WTC11 (cell line): ENCODE results near the gene GPR18. TPM values are rescaled to one million over a fixed set of nuclear protein-coding genes. Genes with fewer than 3 reads are reported as not detected.

ENCODE experiments used
- ATAC-seq: fragments of 200-7000 bp; cut with Tn5 transposase; 2 replicates; pipeline ENCODE4 v1.10.0; 2021; ENCODE audit warnings: mild to moderate bottlenecking, moderate library complexity
- CTCF ChIA-PET: fragments of 300-600 bp; sonication (Branson Sonifier 250); formaldehyde crosslinking; loops from one replicate; lab custom pipeline; 2021; ENCODE audit warnings: antibody characterized with exemption; lab: Charles Lee
- POLR2A ChIA-PET: fragments of 350-600 bp; sonication (Branson Sonifier 250); formaldehyde crosslinking; loops from one replicate; lab custom pipeline; 2021; ENCODE audit warnings: antibody characterized with exemption; lab: Charles Lee
- DNase-seq: peaks from one replicate; pipeline ENCODE4 v3.0.0; 2021; ENCODE audit warnings: low spot score
- H3K27ac Mint-ChIP-seq: 2 replicates; pipeline ENCODE4 v1.8.0; 2021; ENCODE audit warnings: mixed read lengths
- H3K27me3 Mint-ChIP-seq: 2 replicates; pipeline ENCODE4 v1.8.0; 2021; ENCODE audit warnings: low read depth, mild to moderate bottlenecking, moderate library complexity, mixed read lengths
- H3K36me3 Mint-ChIP-seq: 2 replicates; pipeline ENCODE4 v1.8.0; 2021; ENCODE audit warnings: mixed read lengths
- H3K4me1 Mint-ChIP-seq: 2 replicates; pipeline ENCODE4 v1.8.0; 2022; ENCODE audit warnings: mixed read lengths
- H3K4me3 Mint-ChIP-seq: 2 replicates; pipeline ENCODE4 v1.8.0; 2021; ENCODE audit warnings: mild to moderate bottlenecking, moderate library complexity, mixed read lengths
- H3K9me3 Mint-ChIP-seq: 2 replicates; pipeline ENCODE4 v1.8.0; 2021; ENCODE audit warnings: mixed read lengths
- ATF2 ChIP-seq: sonication (generic); formaldehyde crosslinking; IDR thresholded peaks from 2 replicates; pipeline ENCODE4 v1.8.1; 2022; ENCODE audit warnings: low read depth, missing genetic modification reagents, borderline replicate concordance
- ATF3 ChIP-seq: sonication (generic); formaldehyde crosslinking; conservative IDR thresholded peaks from 2 replicates; pipeline ENCODE4 v1.8.1; 2022; ENCODE audit warnings: mild to moderate bottlenecking, missing genetic modification reagents
- CTCF ChIP-seq: fragments of 200-600 bp; IDR thresholded peaks from 2 replicates; pipeline ENCODE4 v1.8.0; 2022; ENCODE audit warnings: antibody characterized with exemption
- E2F1 ChIP-seq: sonication (generic); formaldehyde crosslinking; IDR thresholded peaks from 2 replicates; pipeline ENCODE4 v1.8.0; 2022; ENCODE audit warnings: mild to moderate bottlenecking, missing genetic modification reagents
- E2F4 ChIP-seq: sonication (generic); formaldehyde crosslinking; IDR thresholded peaks from 2 replicates; pipeline ENCODE4 v1.8.1; 2022; ENCODE audit warnings: low read depth, mild to moderate bottlenecking, moderate library complexity, missing genetic modification reagents, borderline replicate concordance
- ERG ChIP-seq: fragments of 250-450 bp; sonication (Bioruptor Pico); IDR thresholded peaks from 2 replicates; pipeline ENCODE4 v1.8.0; 2021; ENCODE audit warnings: mild to moderate bottlenecking
- FOXP1 ChIP-seq: sonication (generic); formaldehyde crosslinking; IDR thresholded peaks from 2 replicates; pipeline ENCODE4 v1.8.0; 2022; ENCODE audit warnings: missing genetic modification reagents, mild to moderate bottlenecking, moderate library complexity, borderline replicate concordance
- MAX ChIP-seq: sonication (generic); formaldehyde crosslinking; IDR thresholded peaks from 2 replicates; pipeline ENCODE4 v1.8.0; 2022; ENCODE audit warnings: mild to moderate bottlenecking, missing genetic modification reagents
- MYBL2 ChIP-seq: sonication (generic); formaldehyde crosslinking; IDR thresholded peaks from 2 replicates; pipeline ENCODE4 v1.8.1; 2023; ENCODE audit warnings: mild to moderate bottlenecking, moderate library complexity, missing genetic modification reagents
- NR1H2 ChIP-seq: sonication (generic); formaldehyde crosslinking; IDR thresholded peaks from 2 replicates; pipeline ENCODE4 v1.9.0; 2021; ENCODE audit warnings: mild to moderate bottlenecking, moderate library complexity, missing genetic modification reagents
- NR3C1 ChIP-seq: sonication (generic); formaldehyde crosslinking; conservative IDR thresholded peaks from 2 replicates; pipeline ENCODE4 v1.8.1; 2023; ENCODE audit warnings: low read depth, mild to moderate bottlenecking, missing genetic modification reagents
- OVOL2 ChIP-seq: fragments of 250-450 bp; sonication (Bioruptor Pico); IDR thresholded peaks from 2 replicates; pipeline ENCODE4 v1.9.0; 2021; ENCODE audit warnings: mild to moderate bottlenecking, borderline replicate concordance
- PRRX2 ChIP-seq: fragments of 250-450 bp; sonication (Bioruptor Pico); IDR thresholded peaks from 2 replicates; pipeline ENCODE4 v1.8.0; 2021; ENCODE audit warnings: mild to moderate bottlenecking
- SMAD4 ChIP-seq: sonication (generic); formaldehyde crosslinking; IDR thresholded peaks from 2 replicates; pipeline ENCODE4 v1.8.0; 2022; ENCODE audit warnings: mild to moderate bottlenecking, missing genetic modification reagents
- SOX15 ChIP-seq: fragments of 250-450 bp; sonication (Bioruptor Pico); IDR thresholded peaks from 2 replicates; pipeline ENCODE4 v1.9.0; 2021; ENCODE audit warnings: mild to moderate bottlenecking
- TEAD1 ChIP-seq: sonication (generic); formaldehyde crosslinking; IDR thresholded peaks from 2 replicates; pipeline ENCODE4 v1.8.0; 2022; ENCODE audit warnings: mild to moderate bottlenecking, missing genetic modification reagents
- ZNF219 ChIP-seq: sonication (generic); formaldehyde crosslinking; IDR thresholded peaks from 2 replicates; pipeline ENCODE4 v1.8.0; 2023; ENCODE audit warnings: missing genetic modification reagents, mild to moderate bottlenecking, borderline replicate concordance
- ZNF232 ChIP-seq: sonication (generic); formaldehyde crosslinking; IDR thresholded peaks from 2 replicates; pipeline ENCODE4 v1.8.0; 2022; ENCODE audit warnings: mild to moderate bottlenecking, missing genetic modification reagents
- ZNF425 ChIP-seq: fragments of 250-450 bp; sonication (Bioruptor Pico); conservative IDR thresholded peaks from 2 replicates; pipeline ENCODE4 v1.9.0; 2021; ENCODE audit warnings: mild to moderate bottlenecking
- total RNA-seq: library from RNA; stranded (reverse); gene quantifications from 3 replicates; pipeline ENCODE4 v1.2.3, GENCODE V29; 2021

The GPR18 gene
- total RNA-seq, 1 experiment from 2014 or later: 0.09 TPM

- no peak overlapping the region for H3K27ac Mint-ChIP-seq
- no peaks in the 10 kb centered on the region for H3K27me3 Mint-ChIP-seq
- DNase-seq: no peak
- H3K4me1 Mint-ChIP-seq: peaks cover 15% of the 10 kb centered on the region
- ChIA-PET CTCF (interaction anchor here (0.7 to 2.0 kb wide), 3 partner anchors 12 to 96 kb away, joined by 5 to 6 read pairs (median 5); no protein-coding TSS in a partner anchor), POLR2A (no interaction called here)
- no peaks in the 10 kb centered on the region for H3K9me3 Mint-ChIP-seq
- no peaks in the 10 kb centered on the region for H3K36me3 Mint-ChIP-seq
- ATAC-seq: no peak
- no peak overlapping the region for H3K4me3 Mint-ChIP-seq
- TF ChIP-seq MYBL2 (CRISPR knock-in tag) (no peak), NR1H2 (CRISPR knock-in tag) (no peak), ERG (CRISPR knock-in tag) (no peak), SOX15 (CRISPR knock-in tag) (no peak), PRRX2 (CRISPR knock-in tag) (no peak), FOXP1 (no peak)
- TF ChIP-seq, all 79 proteins: peak for 0
Measured at GRCh38 chr13:99282264-99283231, 24.4 kb upstream of the GPR18 start.

GRCh38 chr13:99281811-99282263 lies 23.7 kb upstream of the GPR18 start:
- no peak overlapping the region for H3K27ac Mint-ChIP-seq
- H3K27me3 Mint-ChIP-seq: no peaks in the 10 kb centered on the region
- H3K4me3 Mint-ChIP-seq: no peak overlapping the region
- no peaks in the 10 kb centered on the region for H3K36me3 Mint-ChIP-seq
- POLR2A ChIA-PET: no interaction called here
- DNase-seq (no peak), ATAC-seq (no peak)
- no peaks in the 10 kb centered on the region for H3K9me3 Mint-ChIP-seq
- H3K4me1 Mint-ChIP-seq: peaks cover 19% of the 10 kb centered on the region
- CTCF ChIA-PET: interaction anchor here (1.4 to 2.0 kb wide), 2 partner anchors 12 to 86 kb away, joined by 5 to 6 read pairs; no protein-coding TSS in a partner anchor
- TF ChIP-seq ATF2 (CRISPR knock-in tag) (no peak), ZNF219 (CRISPR knock-in tag) (no peak)

- no peak for ATAC-seq
- Mint-ChIP-seq H3K27ac (no peak overlapping the region), H3K4me1 (peaks cover 33% of the 10 kb centered on the region), H3K4me3 (no peak overlapping the region), H3K36me3 (no peaks in the 10 kb centered on the region), H3K9me3 (no peaks in the 10 kb centered on the region), H3K27me3 (no peaks in the 10 kb centered on the region)
- no peak for DNase-seq
- ChIA-PET POLR2A (no interaction called here), CTCF (interaction anchor here (1.2 to 2.0 kb wide), 2 partner anchors 10 to 104 kb away, joined by 5 to 6 read pairs; no protein-coding TSS in a partner anchor)
- TF ChIP-seq TEAD1 (CRISPR knock-in tag) (no peak), NR3C1 (CRISPR knock-in tag) (no peak), SMAD4 (CRISPR knock-in tag) (no peak), ZNF232 (no peak), E2F4 (CRISPR knock-in tag) (no peak), MAX (CRISPR knock-in tag) (no peak), ATF3 (CRISPR knock-in tag) (no peak), CTCF (no peak), OVOL2 (CRISPR knock-in tag) (no peak), E2F1 (CRISPR knock-in tag) (no peak), ZNF425 (CRISPR knock-in tag) (no peak), NR1H2 (CRISPR knock-in tag) (no peak)
Measured at GRCh38 chr13:99280166-99280565, 22.0 kb upstream of the GPR18 start.
